K562 (cell line): ENCODE results near the gene GNGT2. TPM values are rescaled to one million over a fixed set of nuclear protein-coding genes. Genes with fewer than 3 reads are reported as not detected.

Experiments used
- ATAC-seq: fragments of 200-7000 bp; cut with Tn5 transposase; 3 replicates; pipeline ENCODE4 v1.9.1; 2020; ENCODE audit warnings: moderate library complexity
- BruUV-seq: library from RNA; stranded (reverse); fragments of 400-500 nt; replicated peaks from 2 replicates; lab custom pipeline; 2021; lab: Mats Ljungman, UMichigan
- CTCF ChIA-PET: fragments of 300-600 bp; formaldehyde crosslinking; extraction: SDS; loops from one replicate; lab custom pipeline; 2021; ENCODE audit warnings: low intra/inter-chr PET ratio; lab: Yijun Ruan, JAX
- POLR2A ChIA-PET: fragments of 300-600, 350-650 bp; sonication (Branson Sonifier 250); formaldehyde crosslinking; extraction: SDS; loops from one replicate; lab custom pipeline; 2021; ENCODE audit warnings: antibody characterized with exemption, inconsistent platforms; lab: Yijun Ruan, JAX
- DNase-seq, 4 experiments: peaks; one replicate each; pipeline versions ENCODE4 v3.0.0 to v3.0.0-alpha.2; 2011 to 2018; ENCODE audit warnings: low spot score in 3 of 4, mixed read lengths in 3 of 4; ENCODE audit errors: extremely low read depth in 1 of 4
- FAIRE-seq: peaks from 2 replicates; lab custom pipeline; 2011; peaks lifted over from hg19 to GRCh38; lab: Jason Lieb, UNC
- H2AFZ ChIP-seq: 2 replicates; pipeline ENCODE4 v1.6.0; 2011; ENCODE audit warnings: low read depth, low read length, control low read depth, inconsistent platforms
- H3K27ac ChIP-seq: fragments of 200-600 bp; 3 replicates; pipeline ENCODE4 v1.8.0; 2011; ENCODE audit warnings: low read depth, mild to moderate bottlenecking, control low read depth, inconsistent platforms, low read length, moderate library complexity, mixed read lengths; ENCODE audit errors: extremely low read depth
- H3K27me3 ChIP-seq, 2 experiments: fragments of 300-600 bp in 1 of 2; 2 replicates in 1 of 2; 3 replicates in 1 of 2; pipeline versions ENCODE4 v1.6.0 to v1.8.0; 2011; ENCODE audit warnings: inconsistent platforms in 2 of 2, low read length in 2 of 2, mild to moderate bottlenecking in 1 of 2, mixed read lengths in 1 of 2, moderate library complexity in 1 of 2; ENCODE audit not compliant: control insufficient read depth in 2 of 2, insufficient read depth in 2 of 2
- H3K36me3 ChIP-seq: fragments of 300-600 bp; 3 replicates; pipeline ENCODE4 v1.8.0; 2011; ENCODE audit warnings: mild to moderate bottlenecking, low read length, inconsistent platforms; ENCODE audit not compliant: control insufficient read depth, insufficient read depth
- H3K4me1 ChIP-seq, 2 experiments: fragments of 200-600 bp in 1 of 2; replicated peaks in 1 of 2; 2 replicates in 1 of 2; 3 replicates in 1 of 2; pipeline versions ENCODE4 v1.5.1 to v1.8.0; 2011; ENCODE audit warnings: inconsistent platforms in 2 of 2, low read length in 2 of 2, mild to moderate bottlenecking in 1 of 2, mixed read lengths in 1 of 2, moderate library complexity in 1 of 2; ENCODE audit not compliant: control insufficient read depth in 2 of 2, insufficient read depth in 2 of 2
- H3K4me2 ChIP-seq: 2 replicates; pipeline ENCODE4 v1.6.1; 2011; ENCODE audit warnings: low read length, control low read depth, inconsistent platforms, mixed read lengths; ENCODE audit not compliant: insufficient read depth
- H3K4me3 ChIP-seq: fragments of 200-600 bp; sonication (generic), shearing (Covaris generic); 2 replicates; pipeline ENCODE4 v1.5.1; 2016; ENCODE audit warnings: control low read depth, inconsistent platforms
- H3K79me2 ChIP-seq: fragments of 200-600 bp; 3 replicates; pipeline ENCODE4 v1.8.0; 2011; ENCODE audit warnings: low read length, inconsistent platforms; ENCODE audit not compliant: control insufficient read depth, insufficient read depth
- H3K9ac ChIP-seq, 2 experiments: 2 replicates each; pipeline versions ENCODE4 v1.6.0 to v1.6.1; 2011; ENCODE audit warnings: low read depth in 2 of 2, low read length in 2 of 2, control low read depth in 1 of 2, inconsistent platforms in 1 of 2, mild to moderate bottlenecking in 1 of 2, mixed read lengths in 1 of 2; ENCODE audit not compliant: insufficient read depth in 1 of 2
- H3K9me1 ChIP-seq: one replicate; pipeline ENCODE4 v1.6.0; 2011; ENCODE audit warnings: inconsistent platforms, mild to moderate bottlenecking, low read length, moderate library complexity; ENCODE audit not compliant: control insufficient read depth, insufficient read depth
- H3K9me3 ChIP-seq: replicated peaks from 2 replicates; pipeline ENCODE4 v1.5.1; 2011; ENCODE audit warnings: low read depth, low read length, inconsistent platforms; ENCODE audit not compliant: control insufficient read depth, insufficient read depth
- H4K20me1 ChIP-seq: replicated peaks from 2 replicates; pipeline ENCODE4 v1.6.1; 2011; ENCODE audit warnings: low read length, inconsistent platforms, mixed read lengths; ENCODE audit not compliant: control insufficient read depth, insufficient read depth
- CTCFL ChIP-seq: IDR thresholded peaks from 2 replicates; pipeline ENCODE4 v1.6.1; 2011; ENCODE audit warnings: borderline replicate concordance, low read depth, mild to moderate bottlenecking, moderate library complexity, low read length; ENCODE audit not compliant: insufficient read depth, poor library complexity, severe bottlenecking
- DACH1 ChIP-seq: fragments of 450-650 bp; IDR thresholded peaks from 2 replicates; pipeline ENCODE4 v1.6.1; 2018; ENCODE audit not compliant: partially characterized antibody
- FIP1L1 ChIP-seq: fragments of 200-400 bp; formaldehyde crosslinking; IDR thresholded peaks from 2 replicates; pipeline ENCODE4 v1.6.1; 2018; ENCODE audit warnings: mild to moderate bottlenecking, low read depth, low read length; ENCODE audit not compliant: poor library complexity, severe bottlenecking
- GTF2A2 ChIP-seq: IDR thresholded peaks from 2 replicates; pipeline ENCODE4 v1.6.1; 2016; ENCODE audit warnings: mild to moderate bottlenecking, missing genetic modification characterization, missing compliant biosample characterization
- HDAC3 ChIP-seq: fragments of 450-650 bp; IDR thresholded peaks from 2 replicates; pipeline ENCODE4 v1.6.1; 2018; ENCODE audit warnings: borderline replicate concordance, mild to moderate bottlenecking, moderate library complexity; ENCODE audit not compliant: partially characterized antibody
- KAT2B ChIP-seq: IDR thresholded peaks from one replicate; pipeline ENCODE4 v1.6.1; 2012; ENCODE audit warnings: low read depth, mild to moderate bottlenecking, control low read depth, inconsistent platforms, low read length, moderate library complexity
- KDM2B ChIP-seq: fragments of 250-450 bp; sonication (Bioruptor Pico); IDR thresholded peaks from 2 replicates; pipeline ENCODE4 v1.8.0; 2021; ENCODE audit warnings: mild to moderate bottlenecking, moderate library complexity
- MECOM ChIP-seq: fragments of 250-450 bp; sonication (Bioruptor Pico); IDR thresholded peaks from 2 replicates; pipeline ENCODE4 v1.8.0; 2022; ENCODE audit warnings: inconsistent platforms
- WGBS: fragments of 100-300 bp; shearing (Covaris generic); methylation state at CpG from one replicate; pipeline ENCODE4 v1.1.6; 2016; ENCODE audit warnings: low coverage, mixed read lengths; ENCODE audit not compliant: insufficient coverage; ENCODE audit errors: missing lambda C conversion rate; 5-methylcytosine and 5-hydroxymethylcytosine counted together
- in situ Hi-C: fragments of 300-500 bp; cut with MboI; formaldehyde crosslinking; loops from 4 replicates; pipeline ENCODE4 v1.15.0; 2018; ENCODE audit warnings: inconsistent platforms, mixed read lengths
- intact Hi-C: fragments of 100-400 bp; cut with micrococcal nuclease; formaldehyde crosslinking; loops from 2 replicates; pipeline ENCODE4 v1.14.2; 2022
- polyA plus RNA-seq, 8 experiments: library from polyadenylated mRNA; depleted of rRNA in 4 of 8; stranded (reverse) in 5 of 8; unstranded in 3 of 8; fragments of >200 nt; fragmentation: Nextera tagmentation in 2 of 8; fragmentation: Illumina TruSeq in 1 of 8; extraction: Ambion mirVana in 2 of 8; extraction: Trizol in 1 of 8; gene quantifications; 2 replicates each; pipeline versions ENCODE4 v1.2.1 to v1.2.3, GENCODE V29; 2011 to 2014; ENCODE audit warnings: inconsistent platforms in 1 of 8, missing spikeins in 1 of 8
- total RNA-seq, 7 experiments: library from RNA; depleted of rRNA in 6 of 7; stranded (reverse); fragments of >200 nt in 6 of 7; fragmentation: Illumina TruSeq in 2 of 7; extraction: Trizol in 2 of 7; gene quantifications; 2 replicates each; pipeline versions ENCODE4 v1.2.1 to v1.2.3, GENCODE V29; 2011 to 2021; ENCODE audit warnings: low replicate concordance in 1 of 7

Gene GNGT2
- total and polyA plus RNA-seq, 9 of the 15 experiments (the other 6 are each of a cell fraction or from before 2014, with no cell fraction given): not detected

GRCh38 chr17:49213847-49214246, 3.5 kb upstream of the GNGT2 start (continued):
- TF ChIP-seq CTCFL: no peak
- TF ChIP-seq DACH1: no peak
- no peak for TF ChIP-seq KAT2B
- TF ChIP-seq FIP1L1: no peak
- no peak for TF ChIP-seq KDM2B (CRISPR knock-in tag)

GRCh38 chr17:49213399-49213798, 3.0 kb upstream of the GNGT2 start:
- peaks cover 6 to 13% of the 10 kb centered on the region in 2 experiments; a peak in 4 of 5 replicates for H3K4me1 ChIP-seq
- FAIRE-seq: no peak
- POLR2A ChIA-PET: interaction anchor here (1.2 kb wide), 1 partner anchor 12 kb away, joined by 4 read pairs; no protein-coding TSS in a partner anchor
- peaks cover 31 to 70% of the 10 kb centered on the region in 2 experiments for H3K27me3 ChIP-seq
- H3K9ac ChIP-seq: no peak overlapping the region
- H4K20me1 ChIP-seq: no peaks in the 10 kb centered on the region
- H3K27ac ChIP-seq: no peak overlapping the region
- ATAC-seq: no peak
- no peak overlapping the region for H3K4me2 ChIP-seq
- 6% methylated on average over 5 of the region's 5 CpGs for WGBS
- H3K9me3 ChIP-seq: no peaks in the 10 kb centered on the region
- intact Hi-C loops (no loop called here), in situ Hi-C loops (no loop called here)
- H3K36me3 ChIP-seq: no peaks in the 10 kb centered on the region
- BruUV-seq: no TSS peak
- CTCF ChIA-PET: no interaction called here
- H3K4me3 ChIP-seq: no peak overlapping the region
- DNase-seq: no peak
- no peaks in the 10 kb centered on the region for H3K9me1 ChIP-seq
- H3K79me2 ChIP-seq: no peaks in the 10 kb centered on the region
- no peak for TF ChIP-seq GTF2A2 (tag)
- TF ChIP-seq HDAC3: no peak
- no peak for TF ChIP-seq MECOM
- no peak overlapping the region for H2AFZ ChIP-seq
